Muscle layer of duodenum (tissue), 2 donors: ENCODE results near the gene PHACTR3.
"Not testable (repeated sequence)": the region's sequence is repeated elsewhere in the genome, so short reads cannot be mapped to it uniquely, and the experiment has no call there.

Source experiments
- H3K27ac ChIP-seq: one replicate; pipeline ENCODE4 v1.7.0; 2013; ENCODE audit warnings: mild to moderate bottlenecking, low read length
- H3K27me3 ChIP-seq: one replicate; pipeline ENCODE4 v1.7.0; 2013; ENCODE audit warnings: low read depth, mild to moderate bottlenecking, control low read depth, low read length
- H3K36me3 ChIP-seq, 2 donors: one replicate each; pipeline ENCODE4 v1.7.0; 2013; ENCODE audit warnings: low read length in 2 of 2, control low read depth in 1 of 2, mild to moderate bottlenecking in 1 of 2; ENCODE audit not compliant: insufficient read depth in 2 of 2, control insufficient read depth in 1 of 2
- H3K4me1 ChIP-seq, 2 donors: one replicate each; pipeline ENCODE4 v1.7.0; 2013; ENCODE audit warnings: low read length in 2 of 2, mild to moderate bottlenecking in 2 of 2, control low read depth in 1 of 2, moderate library complexity in 1 of 2; ENCODE audit not compliant: insufficient read depth in 2 of 2, control insufficient read depth in 1 of 2
- H3K4me3 ChIP-seq, 2 donors: one replicate each; pipeline ENCODE4 v1.7.0; 2013; ENCODE audit warnings: low read length in 2 of 2, low read depth in 1 of 2, mild to moderate bottlenecking in 1 of 2
- H3K9me3 ChIP-seq, 2 donors: one replicate each; pipeline ENCODE4 v1.7.0; 2013; ENCODE audit warnings: low read length in 2 of 2, control low read depth in 1 of 2, mild to moderate bottlenecking in 1 of 2; ENCODE audit not compliant: control insufficient read depth in 1 of 2
- donor health status: healthy.

PHACTR3 gene

DNA sequence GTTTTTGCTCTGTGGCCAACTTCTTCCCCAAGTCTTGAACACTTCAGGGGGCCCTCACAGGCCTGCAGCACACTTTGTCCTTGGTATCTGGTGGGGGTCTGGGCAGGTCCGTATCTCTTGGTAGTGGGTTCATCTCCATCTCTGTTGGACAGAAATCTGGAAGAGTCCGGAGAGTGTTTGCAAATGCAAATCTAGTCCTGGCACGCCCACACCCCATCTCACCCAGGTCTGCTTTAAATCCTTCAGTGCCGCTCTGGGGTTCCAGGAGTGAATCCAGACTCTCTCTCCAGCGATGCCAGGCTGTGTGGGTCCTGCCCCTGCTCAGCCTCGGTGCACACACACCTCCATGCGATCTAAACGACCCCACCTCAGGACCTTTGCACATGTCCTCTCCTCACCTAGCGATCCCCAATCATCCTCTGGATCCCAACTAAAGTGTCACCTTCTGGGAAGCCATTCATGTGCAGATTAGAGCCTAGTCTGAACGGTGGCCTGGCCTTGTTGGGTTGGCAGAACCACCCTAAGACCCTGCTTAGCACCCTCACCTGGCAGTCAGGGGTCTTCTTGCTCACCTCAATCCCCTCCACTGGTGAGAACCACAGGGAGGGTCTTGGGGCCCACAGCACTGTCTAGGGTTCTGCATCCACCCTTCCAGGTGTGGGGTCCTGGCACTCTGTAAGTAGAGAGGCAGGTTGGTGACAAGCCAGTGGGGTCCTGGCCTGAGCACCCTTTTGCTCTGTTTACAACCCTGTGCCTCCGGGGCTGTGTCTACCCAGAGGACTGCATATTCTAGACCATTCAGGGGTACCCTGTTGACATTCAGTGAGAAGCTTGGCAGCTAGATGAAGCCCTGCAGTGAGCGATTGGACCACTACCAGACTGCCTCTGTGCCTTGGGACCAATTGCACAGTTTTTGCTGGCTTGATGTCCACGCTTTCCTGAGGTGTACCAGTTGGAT, 228.3 kb downstream of the PHACTR3 start:
- Histone ChIP-seq H3K27me3 (no peaks in the 10 kb centered on the region), H3K9me3 (no peaks in the 10 kb centered on the region), H3K4me1 (peaks cover 3 to 12% of the 10 kb centered on the region in 2 donors), H3K36me3 (no peaks in the 10 kb centered on the region), H3K27ac (no peak overlapping the region), H3K4me3 (no peak overlapping the region)

DNA sequence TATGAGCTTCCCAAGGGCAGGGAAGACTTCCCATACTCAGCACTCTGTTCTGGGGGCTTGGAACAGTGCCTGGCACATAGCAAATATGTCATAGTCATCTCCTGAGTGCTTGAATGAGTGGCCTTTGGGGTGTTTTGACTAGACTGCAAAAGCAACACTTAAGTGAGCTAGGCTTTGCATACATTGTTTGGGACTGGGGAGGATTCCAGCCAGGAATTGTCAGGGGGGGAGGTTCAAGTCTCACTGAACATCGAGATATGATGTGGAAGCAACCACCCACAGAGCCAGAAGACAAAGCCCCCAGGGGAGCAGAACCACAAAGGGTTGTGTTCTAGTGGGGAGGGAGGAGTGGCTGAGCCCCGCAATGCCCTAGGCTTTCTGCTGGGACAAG, 230.7 kb downstream of the PHACTR3 start:
- Histone ChIP-seq H3K4me1 (peaks cover 3 to 12% of the 10 kb centered on the region in 2 donors), H3K36me3 (no peaks in the 10 kb centered on the region), H3K9me3 (no peaks in the 10 kb centered on the region), H3K27ac (no peak overlapping the region), H3K27me3 (no peaks in the 10 kb centered on the region), H3K4me3 (no peak overlapping the region)

DNA sequence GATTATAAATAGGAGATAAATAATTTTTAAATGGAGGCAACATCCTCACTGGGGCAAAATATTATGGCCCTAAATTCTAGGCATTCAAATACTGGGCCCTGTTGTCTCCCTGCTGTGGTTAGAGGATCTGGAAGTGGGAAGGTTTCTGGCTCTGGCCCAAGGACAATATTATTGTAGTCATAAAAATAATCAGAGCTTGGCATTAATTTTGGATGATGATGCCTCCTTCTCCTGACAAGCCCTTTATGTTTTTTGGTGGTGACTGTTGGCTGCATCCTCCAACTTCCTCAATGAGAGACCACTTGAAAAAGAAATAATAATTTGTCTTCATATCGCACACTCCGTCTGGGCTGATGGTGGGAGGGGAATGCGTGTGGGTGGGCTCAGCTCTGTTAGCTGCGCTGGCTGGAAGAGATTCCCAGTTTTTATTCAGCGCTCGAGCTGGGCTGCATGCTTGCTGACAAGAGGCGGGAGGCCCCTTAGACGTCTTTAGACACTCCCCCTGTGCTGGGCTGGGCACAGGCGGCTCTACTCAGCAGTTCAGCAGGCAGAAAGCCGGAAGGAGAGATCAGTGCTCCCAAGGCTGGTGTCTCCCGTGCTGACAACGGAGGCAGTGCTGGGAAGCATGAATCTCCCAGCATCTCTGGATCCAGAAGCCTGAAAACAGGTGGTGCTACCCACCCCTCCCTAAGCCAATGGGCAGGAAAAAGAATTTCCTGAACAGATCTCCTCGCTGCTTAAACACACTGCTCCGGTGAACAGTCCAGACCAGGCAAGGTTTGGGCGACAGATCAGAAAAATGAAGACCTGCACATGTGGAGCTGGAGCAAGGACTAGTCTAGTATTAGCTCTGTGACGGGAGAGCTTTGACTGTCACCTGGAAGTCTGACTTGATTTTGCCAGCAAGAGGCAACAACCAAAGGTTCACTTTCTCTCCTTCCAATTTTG, 231.4 kb downstream of the PHACTR3 start:
- H3K27me3 ChIP-seq = no peaks in the 10 kb centered on the region
- H3K9me3 ChIP-seq = no peaks in the 10 kb centered on the region
- H3K36me3 ChIP-seq = no peaks in the 10 kb centered on the region
- H3K4me3 ChIP-seq = peak overlapping the region; percentile 41
- H3K27ac ChIP-seq = no peak overlapping the region
- peaks cover 3 to 12% of the 10 kb centered on the region in 2 donors for H3K4me1 ChIP-seq

DNA sequence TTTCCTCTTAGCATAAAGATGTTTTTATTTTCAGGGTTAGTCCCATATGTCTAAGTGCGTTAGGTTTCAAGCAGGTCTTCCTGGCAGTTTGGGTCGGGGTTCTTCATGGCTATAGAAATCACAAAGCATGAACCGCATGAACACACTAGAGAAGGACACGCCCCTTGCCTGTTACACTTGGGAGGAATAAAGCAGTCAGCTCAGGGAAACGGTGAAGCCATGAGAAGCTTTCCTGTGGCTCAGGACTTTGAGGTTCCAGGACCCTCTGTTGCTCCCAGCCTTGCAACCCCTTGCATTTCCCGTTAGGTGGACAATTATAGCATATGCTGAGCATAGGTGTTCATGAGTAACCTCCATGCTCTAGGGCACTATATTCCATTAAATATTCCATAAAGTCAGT, 232.4 kb downstream of the PHACTR3 start:
- Histone ChIP-seq H3K9me3 (no peaks in the 10 kb centered on the region), H3K27ac (no peak overlapping the region), H3K4me3 (peak overlapping the region in 1 of 2 donors; percentile 41), H3K27me3 (no peaks in the 10 kb centered on the region), H3K4me1 (peaks cover 3 to 12% of the 10 kb centered on the region in 2 donors), H3K36me3 (no peaks in the 10 kb centered on the region)

DNA sequence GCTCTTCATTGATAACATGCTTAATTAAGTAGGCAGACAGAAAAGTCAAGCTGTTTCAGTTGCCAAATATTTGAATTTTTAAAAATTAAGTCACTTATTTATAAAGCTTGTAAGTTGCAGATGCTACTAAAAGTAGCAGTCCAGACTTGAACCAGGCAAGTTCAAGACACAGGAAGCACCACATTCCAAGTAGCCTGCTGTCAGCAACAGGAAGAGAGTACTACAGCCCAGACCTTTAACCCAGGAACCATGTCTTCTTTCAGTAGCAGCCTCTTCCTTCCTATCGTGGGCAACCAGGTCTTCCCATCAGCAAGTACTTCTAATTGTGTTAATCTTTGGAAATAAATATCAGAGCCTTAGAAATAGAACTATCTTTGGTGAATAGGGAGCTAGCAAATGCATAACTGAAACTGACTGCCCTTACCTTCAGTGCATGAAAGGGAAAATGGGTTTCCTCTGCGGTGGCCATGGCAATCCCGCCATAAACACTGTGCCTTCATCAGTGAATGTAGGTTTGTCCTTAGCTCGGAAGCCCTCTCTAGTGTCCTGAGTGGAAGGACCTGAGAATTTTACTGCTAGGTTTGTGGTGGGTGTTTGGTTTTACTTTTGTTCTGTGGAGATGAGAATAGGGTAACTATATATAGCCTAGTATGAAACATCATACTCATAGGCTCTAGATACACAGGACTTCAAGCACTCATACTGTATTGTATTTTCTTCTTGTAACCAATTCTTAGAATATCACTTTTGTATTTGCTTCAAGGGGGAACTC, 233.5 kb downstream of the PHACTR3 start:
- Histone ChIP-seq H3K4me1 (peaks cover 3 to 12% of the 10 kb centered on the region in 2 donors), H3K9me3 (no peaks in the 10 kb centered on the region), H3K36me3 (no peaks in the 10 kb centered on the region), H3K27ac (no peak overlapping the region), H3K27me3 (no peaks in the 10 kb centered on the region), H3K4me3 (no peak overlapping the region)

DNA sequence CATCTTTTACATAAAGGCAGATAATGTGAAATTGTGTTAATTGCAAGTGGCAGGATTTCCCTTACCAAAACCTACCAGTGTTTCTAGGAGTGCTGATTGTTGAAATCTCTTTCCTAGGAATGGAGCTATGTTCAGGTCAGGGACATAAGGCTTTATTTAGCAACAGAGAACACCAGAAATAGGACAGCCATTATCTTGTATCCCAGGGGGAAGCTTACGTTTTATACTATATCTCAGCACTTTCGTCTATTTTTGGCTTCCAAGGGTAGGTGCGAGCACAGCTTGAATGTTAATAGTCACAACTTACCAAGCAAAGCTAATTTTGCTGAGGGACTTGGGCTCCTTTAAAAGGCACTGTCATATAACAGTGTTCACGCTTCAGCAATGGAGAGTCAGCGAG, 235.1 kb downstream of the PHACTR3 start:
- peaks cover 3 to 12% of the 10 kb centered on the region in 2 donors for H3K4me1 ChIP-seq
- no peaks in the 10 kb centered on the region for H3K27me3 ChIP-seq
- H3K27ac ChIP-seq = no peak overlapping the region
- H3K4me3 ChIP-seq = no peak overlapping the region
- H3K9me3 ChIP-seq = no peaks in the 10 kb centered on the region
- no peaks in the 10 kb centered on the region for H3K36me3 ChIP-seq

DNA sequence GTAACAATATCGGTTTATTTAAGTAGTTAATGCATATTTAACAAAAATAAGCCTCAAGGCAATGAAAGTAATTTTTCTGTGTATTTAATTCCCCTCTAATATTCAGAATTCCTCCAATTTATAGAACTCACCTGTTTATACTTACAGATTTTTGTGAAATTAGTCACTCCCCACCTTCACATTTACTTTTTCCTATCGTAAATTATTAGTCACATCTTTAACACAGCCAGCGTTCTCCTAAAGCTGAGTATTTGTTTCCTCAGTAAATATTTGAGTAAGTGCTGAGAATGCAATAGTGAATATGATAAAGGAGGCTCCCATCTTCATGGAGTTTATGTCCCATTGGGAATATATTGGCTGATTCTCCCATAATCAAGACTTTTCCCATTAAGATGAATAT, 241.1 kb downstream of the PHACTR3 start:
- Histone ChIP-seq H3K4me1 (no peaks in the 10 kb centered on the region), H3K27me3 (no peaks in the 10 kb centered on the region), H3K4me3 (no peak overlapping the region), H3K36me3 (no peaks in the 10 kb centered on the region), H3K27ac (no peak overlapping the region), H3K9me3 (no peaks in the 10 kb centered on the region)

DNA sequence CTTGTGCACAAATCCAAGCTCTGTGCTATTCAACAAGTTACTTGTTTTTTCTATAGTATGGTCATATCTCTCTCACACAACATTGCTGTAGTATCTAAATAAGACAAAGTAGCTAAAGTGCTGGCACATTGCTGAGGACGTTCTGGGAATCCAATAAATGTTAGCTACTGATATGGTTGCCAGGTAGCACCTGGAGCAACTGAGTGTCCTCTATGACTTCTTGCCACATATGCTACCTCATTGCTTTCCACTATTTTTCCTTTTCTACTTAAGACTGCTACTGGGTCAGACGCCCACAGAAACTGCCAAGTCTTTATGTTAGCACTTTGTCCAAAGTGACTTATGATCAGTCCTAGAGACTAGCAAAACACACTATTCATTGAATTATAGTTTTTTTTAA, 243.8 kb downstream of the PHACTR3 start:
- H3K4me3 ChIP-seq = no peak overlapping the region

DNA sequence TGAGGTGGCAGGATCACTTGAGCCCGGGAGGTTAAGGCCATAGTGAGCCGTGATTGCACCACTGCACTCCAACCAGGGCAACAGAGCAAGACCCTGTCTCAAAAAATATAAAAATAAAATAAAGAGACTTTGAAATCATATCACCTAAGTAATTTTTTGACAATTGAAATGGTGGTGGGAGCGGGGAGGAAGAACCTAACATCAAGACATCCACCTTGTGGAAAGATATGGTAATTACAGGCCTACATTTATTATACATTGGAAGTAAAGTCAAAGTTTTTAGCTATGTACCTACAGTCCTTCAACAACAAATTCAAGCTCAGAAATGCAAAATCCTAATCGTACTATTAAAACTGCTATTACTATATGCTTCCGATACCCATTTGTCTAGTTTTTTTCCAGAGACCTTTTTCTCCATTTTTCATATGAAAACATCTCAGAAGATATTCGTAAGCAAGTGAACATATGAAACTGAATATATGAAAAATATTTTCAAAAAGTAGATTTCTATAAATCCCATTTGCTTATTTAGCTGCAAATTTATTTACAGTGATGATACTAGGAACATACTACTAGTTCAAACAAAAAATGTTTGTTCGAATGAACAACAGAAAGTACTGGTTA, 245.8 kb downstream of the PHACTR3 start:
- H3K27me3 ChIP-seq = no peaks in the 10 kb centered on the region
- no peak overlapping the region for H3K27ac ChIP-seq
- H3K9me3 ChIP-seq = no peaks in the 10 kb centered on the region
- H3K4me1 ChIP-seq = no peaks in the 10 kb centered on the region
- no peaks in the 10 kb centered on the region for H3K36me3 ChIP-seq
- H3K4me3 ChIP-seq = no peak overlapping the region

More for the DNA sequence above, 243.8 kb downstream of the PHACTR3 start:
- Histone ChIP-seq H3K27me3 (no peaks in the 10 kb centered on the region), H3K27ac (no peak overlapping the region), H3K4me1 (no peaks in the 10 kb centered on the region), H3K9me3 (no peaks in the 10 kb centered on the region), H3K36me3 (no peaks in the 10 kb centered on the region)

DNA sequence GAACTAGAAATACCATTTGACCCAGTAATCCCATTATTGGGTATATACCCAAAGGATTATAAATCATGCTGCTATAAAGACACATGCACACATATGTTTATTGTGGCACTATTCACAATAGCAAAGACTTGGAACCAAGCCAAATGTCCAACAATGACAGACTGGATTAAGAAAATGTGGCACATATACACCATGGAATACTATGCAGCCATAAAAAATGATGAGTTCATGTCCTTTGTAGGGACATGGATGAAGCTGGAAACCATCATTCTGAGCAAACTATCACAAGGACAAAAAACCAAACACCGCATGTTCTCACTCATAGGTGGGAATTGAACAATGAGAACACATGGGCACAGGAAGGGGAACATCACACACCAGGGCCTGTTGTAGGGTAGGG, 252.2 kb downstream of the PHACTR3 start:
- not testable (repeated sequence) for H3K9me3 ChIP-seq, H3K27ac ChIP-seq, H3K27me3 ChIP-seq, H3K4me3 ChIP-seq, H3K4me1 ChIP-seq, H3K36me3 ChIP-seq
